Body of pancreas (tissue), 4 donors: ENCODE data around the gene ITGA4. TPM values are rescaled to one million over a fixed set of nuclear protein-coding genes. Genes with fewer than 3 reads are reported as not detected.

Experiments used
- ATAC-seq: fragments of 150-250 bp; one replicate; pipeline ENCODE4 v1.9.1; 2016
- DNase-seq, 4 donors: peaks; one replicate each; pipeline ENCODE4 v3.0.0-alpha.2; 2019
- H3K27ac ChIP-seq, 4 donors: fragments of 200-600 bp; sonication (generic); 1 replicate in 3 of 4; 2 replicates in 1 of 4; pipeline versions ENCODE4 v1.5.1 to v1.6.1; 2016 to 2019; ENCODE audit warnings: mild to moderate bottlenecking in 1 of 4, mixed read lengths in 1 of 4, moderate library complexity in 1 of 4
- H3K27me3 ChIP-seq, 2 donors: fragments of 200-600 bp; sonication (generic); one replicate each; pipeline ENCODE4 v1.6.0; 2016; ENCODE audit warnings: mild to moderate bottlenecking in 1 of 2
- H3K36me3 ChIP-seq, 2 donors: fragments of 200-600 bp; sonication (generic); replicated peaks in 1 of 2; 2 replicates each; pipeline ENCODE4 v1.5.1; 2016; ENCODE audit warnings: low read depth in 2 of 2; ENCODE audit not compliant: insufficient read depth in 1 of 2
- H3K4me1 ChIP-seq: fragments of 200-600 bp; sonication (generic); one replicate; pipeline ENCODE4 v1.6.0; 2016
- H3K4me3 ChIP-seq, 2 donors: fragments of 200-600 bp; sonication (generic); 1 replicate in 1 of 2; 2 replicates in 1 of 2; pipeline ENCODE4 v1.5.1; 2016 to 2019
- H3K9me3 ChIP-seq, 3 donors: fragments of 200-600 bp; sonication (generic); 1 replicate in 2 of 3; 2 replicates in 1 of 3; pipeline ENCODE4 v1.5.1; 2016
- CTCF ChIP-seq, 7 experiments: fragments of 450-650 bp in 4 of 7; fragments of 200-600 bp in 3 of 7; sonication (generic) in 3 of 7; IDR thresholded peaks; one replicate each; pipeline ENCODE4 v1.5.1; 2016 to 2019; ENCODE audit warnings: antibody characterized with exemption in 7 of 7
- POLR2A ChIP-seq, 3 donors: fragments of 450-650 bp; IDR thresholded peaks; one replicate each; pipeline ENCODE4 v1.6.1; 2016; ENCODE audit warnings: antibody characterized with exemption in 3 of 3, mild to moderate bottlenecking in 2 of 3
- WGBS, 2 donors: methylation state at CpG; one replicate each; pipeline ENCODE4 v1.1.5; 2017; 5-methylcytosine and 5-hydroxymethylcytosine counted together
- intact Hi-C: fragments of 100-400 bp; cut with DNase I; formaldehyde crosslinking; loops from one replicate; pipeline ENCODE4 v1.15.1; 2023
- total RNA-seq, 2 donors: library from RNA; depleted of rRNA; stranded (reverse); fragments of >200 nt; gene quantifications; one replicate each; pipeline ENCODE4 v1.1.0, GENCODE V29; 2016

Gene ITGA4
- total RNA-seq, 2 donors from 2014 or later, result 3.4 to 4.3 TPM

GRCh38 chr2:181575024-181575649, 118.0 kb downstream of the ITGA4 start:
- Histone ChIP-seq H3K36me3 (no peaks in the 10 kb centered on the region), H3K27me3 (no peaks in the 10 kb centered on the region), H3K27ac (no peak overlapping the region), H3K4me1 (no peaks in the 10 kb centered on the region), H3K9me3 (no peaks in the 10 kb centered on the region), H3K4me3 (no peak overlapping the region)
- ATAC-seq, result no peak
- TF ChIP-seq POLR2A (IDR thresholded peaks at IDR 0.05) (no peak), CTCF (IDR thresholded peaks at IDR 0.05) (no peak)
- intact Hi-C loops, result loop anchor here (10.0 kb wide), 1 partner anchor 140 kb away; no protein-coding TSS in a partner anchor
- 65 to 68% methylated on average over 7 of the region's 7 CpGs for WGBS, 2 donors
- DNase-seq, result no peak

- Histone ChIP-seq H3K4me1 (no peaks in the 10 kb centered on the region), H3K9me3 (no peaks in the 10 kb centered on the region), H3K27ac (no peak overlapping the region), H3K4me3 (no peak overlapping the region), H3K36me3 (no peaks in the 10 kb centered on the region), H3K27me3 (no peaks in the 10 kb centered on the region)
- ATAC-seq, result no peak
- DNase-seq, result no peak
- intact Hi-C loops, result loop anchor here (10.0 kb wide), 1 partner anchor 139 kb away; no protein-coding TSS in a partner anchor
- 45% methylated on average over 2 of the region's 2 CpGs for WGBS, 2 donors
- no peak for TF ChIP-seq POLR2A (IDR thresholded peaks at IDR 0.05)
- TF ChIP-seq CTCF (IDR thresholded peaks at IDR 0.05), result no peak
Measured at GRCh38 chr2:181575650-181576025, 118.5 kb downstream of the ITGA4 start.

- ATAC-seq (no peak), DNase-seq (no peak)
- WGBS, 2 donors, result 68 to 78% methylated on average over 5 of the region's 5 CpGs
- no peak overlapping the region for H3K27ac ChIP-seq
- H3K9me3 ChIP-seq, result no peaks in the 10 kb centered on the region
- H3K4me1 ChIP-seq, result no peaks in the 10 kb centered on the region
- H3K27me3 ChIP-seq, result no peaks in the 10 kb centered on the region
- no peak overlapping the region for H3K4me3 ChIP-seq
- H3K36me3 ChIP-seq, result no peaks in the 10 kb centered on the region
- no peak for TF ChIP-seq CTCF (IDR thresholded peaks at IDR 0.05)
- no peak for TF ChIP-seq POLR2A (IDR thresholded peaks at IDR 0.05)
- intact Hi-C loops, result loop anchor here (10.0 kb wide), 1 partner anchor 138 kb away; no protein-coding TSS in a partner anchor
Measured at GRCh38 chr2:181576431-181576830, 119.2 kb downstream of the ITGA4 start.

- H3K4me3 ChIP-seq, result no peak overlapping the region
- H3K27me3 ChIP-seq, result no peaks in the 10 kb centered on the region
- intact Hi-C loops, result loop anchor here (10.0 kb wide), 1 partner anchor 136 kb away; no protein-coding TSS in a partner anchor
- no peak for DNase-seq
- no peak overlapping the region for H3K27ac ChIP-seq
- TF ChIP-seq POLR2A (IDR thresholded peaks at IDR 0.05) (no peak), CTCF (IDR thresholded peaks at IDR 0.05) (no peak)
- no peaks in the 10 kb centered on the region for H3K4me1 ChIP-seq
- 38 to 41% methylated on average over 3 of the region's 3 CpGs for WGBS, 2 donors
- no peaks in the 10 kb centered on the region for H3K9me3 ChIP-seq
- no peak for ATAC-seq
- H3K36me3 ChIP-seq, result no peaks in the 10 kb centered on the region
Measured at GRCh38 chr2:181578829-181579228, 121.6 kb downstream of the ITGA4 start.

GRCh38 chr2:181581534-181581933, 124.3 kb downstream of the ITGA4 start:
- Histone ChIP-seq H3K27me3 (no peaks in the 10 kb centered on the region), H3K4me1 (peaks cover 5% of the 10 kb centered on the region), H3K27ac (no peak overlapping the region), H3K4me3 (no peak overlapping the region), H3K36me3 (no peaks in the 10 kb centered on the region), H3K9me3 (no peaks in the 10 kb centered on the region)
- ATAC-seq (no peak), DNase-seq (peak in 3 of 4 donors; percentile 18 to 46 (median 20))
- intact Hi-C loops, result no loop called here
- 40 to 45% methylated on average over 2 of the region's 2 CpGs for WGBS, 2 donors
- no peak for TF ChIP-seq POLR2A (IDR thresholded peaks at IDR 0.05)
- TF ChIP-seq CTCF (IDR thresholded peaks at IDR 0.05), result peak in 4 of 7 experiments; percentile 23 to 33 (median 30)
